ENCODE measurements around the gene HIP1.
"Not testable (repeated sequence)": the region's sequence is repeated elsewhere in the genome, so short reads cannot be mapped to it uniquely, and the experiment has no call there.

HIP1 gene

DNA sequence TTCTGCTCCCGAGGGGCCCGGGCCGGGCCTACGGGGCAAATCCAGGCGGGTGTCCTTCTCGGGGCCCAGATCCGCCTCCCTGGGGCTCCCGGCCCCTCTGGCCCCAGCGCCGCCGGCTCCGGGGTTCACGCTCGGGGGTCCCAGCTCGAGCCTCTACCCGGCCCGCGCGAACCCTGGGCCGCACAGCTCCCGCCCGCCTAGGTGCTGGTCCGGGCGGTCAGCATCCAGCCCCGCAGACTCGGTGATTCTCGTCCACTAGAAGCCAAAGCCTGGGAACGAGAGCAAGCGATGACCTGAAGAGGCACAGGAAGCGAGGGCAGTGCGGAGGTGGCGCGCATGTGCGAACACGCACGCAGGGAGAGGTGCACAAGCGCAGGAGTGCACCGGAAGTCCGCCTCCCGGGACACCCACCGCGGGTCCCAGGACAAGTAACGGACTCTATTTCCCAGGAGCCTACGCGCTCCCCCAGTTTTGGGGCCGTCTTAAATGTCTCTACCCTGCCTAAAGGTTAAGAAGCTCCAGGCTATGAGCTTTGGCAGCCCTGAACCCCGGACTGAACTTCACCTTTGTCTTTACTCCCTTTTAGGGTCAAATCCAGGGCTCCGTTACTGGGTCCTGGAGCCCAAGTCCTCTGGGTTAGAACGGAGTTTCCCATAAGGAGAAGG is 252.6 kb downstream of the HIP1 start, which contains the start of gene POM121C:
TSS of gene POM121C (minus strand) at position 321 of the 665 bp plus-strand sequence. CDS start 44,803 bp downstream, outside the sequence.
- peak; percentile 72 for DNase-seq (ENCODE audit: low read depth)

DNA sequence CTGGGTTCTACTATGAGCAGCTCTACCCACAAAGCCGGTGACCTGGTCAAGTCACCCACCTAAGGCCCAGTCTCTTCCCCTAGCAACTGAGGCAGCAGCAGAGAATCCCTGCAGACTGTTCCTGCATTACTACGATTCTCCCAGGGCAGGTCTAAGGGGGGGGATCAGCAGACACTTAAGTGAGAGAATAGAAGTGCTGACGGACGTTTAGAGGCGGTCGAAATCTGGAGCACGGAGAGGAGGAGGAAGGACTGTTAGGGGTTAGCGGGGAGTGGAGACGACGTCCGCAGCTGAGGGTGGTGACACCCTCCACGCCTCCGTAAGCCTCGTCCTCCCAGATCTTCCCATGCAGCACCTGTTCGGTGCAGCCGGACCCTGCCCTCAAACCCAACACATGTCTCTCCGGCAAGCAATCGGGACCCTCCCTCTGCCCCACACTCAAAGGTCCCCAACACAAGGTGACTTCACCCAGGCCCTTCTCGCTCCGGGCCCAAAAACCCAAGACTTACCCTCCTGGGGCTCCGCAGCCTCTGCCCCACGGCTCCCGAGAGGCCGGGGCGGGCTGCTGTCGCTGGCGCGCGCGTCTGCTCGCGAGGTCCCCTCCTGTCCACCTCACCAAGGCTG is 253.3 kb downstream of the HIP1 start:
- DNase-seq (ENCODE audit: low read depth), result not testable (repeated sequence)

Measured in activated T-cell treated with anti-CD3 and anti-CD28 coated beads for 1 hour (primary cell).